Measurements from ENCODE around the gene PDE3A.
A peak's percentile ranks its signal among the peaks of the same experiment; 100 is the strongest.
"Not testable (repeated sequence)": the region's sequence is repeated elsewhere in the genome, so short reads cannot be mapped to it uniquely, and the experiment has no call there.

The PDE3A gene

DNA sequence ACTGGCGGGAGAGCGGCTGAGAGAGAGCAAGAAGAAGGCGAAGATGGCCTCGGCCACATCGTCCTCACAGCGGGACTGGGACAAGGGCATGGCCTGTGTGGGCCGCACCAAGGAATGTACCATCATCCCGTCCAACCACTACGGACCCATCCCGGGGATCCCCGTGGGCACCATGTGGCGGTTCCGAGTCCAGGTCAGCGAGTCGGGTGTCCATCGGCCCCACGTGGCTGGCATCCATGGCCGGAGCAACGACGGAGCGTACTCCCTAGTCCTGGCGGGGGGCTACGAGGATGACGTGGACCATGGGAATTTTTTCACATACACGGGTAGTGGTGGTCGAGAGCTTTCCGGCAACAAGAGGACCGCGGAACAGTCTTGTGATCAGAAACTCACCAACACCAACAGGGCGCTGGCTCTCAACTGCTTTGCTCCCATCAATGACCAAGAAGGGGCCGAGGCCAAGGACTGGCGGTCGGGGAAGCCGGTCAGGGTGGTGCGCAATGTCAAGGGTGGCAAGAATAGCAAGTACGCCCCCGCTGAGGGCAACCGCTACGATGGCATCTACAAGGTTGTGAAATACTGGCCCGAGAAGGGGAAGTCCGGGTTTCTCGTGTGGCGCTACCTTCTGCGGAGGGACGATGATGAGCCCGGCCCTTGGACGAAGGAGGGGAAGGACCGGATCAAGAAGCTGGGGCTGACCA is 183.6 kb downstream of the PDE3A start:
- DNase-seq (ENCODE audit: low spot score) = not testable (repeated sequence)

DNA sequence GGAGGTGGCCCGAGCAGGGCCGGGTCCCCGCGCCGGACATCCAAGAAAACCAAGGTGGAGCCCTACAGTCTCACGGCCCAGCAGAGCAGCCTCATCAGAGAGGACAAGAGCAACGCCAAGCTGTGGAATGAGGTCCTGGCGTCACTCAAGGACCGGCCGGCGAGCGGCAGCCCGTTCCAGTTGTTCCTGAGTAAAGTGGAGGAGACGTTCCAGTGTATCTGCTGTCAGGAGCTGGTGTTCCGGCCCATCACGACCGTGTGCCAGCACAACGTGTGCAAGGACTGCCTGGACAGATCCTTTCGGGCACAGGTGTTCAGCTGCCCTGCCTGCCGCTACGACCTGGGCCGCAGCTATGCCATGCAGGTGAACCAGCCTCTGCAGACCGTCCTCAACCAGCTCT is 184.2 kb downstream of the PDE3A start:
- DNase-seq (ENCODE audit: low spot score) = not testable (repeated sequence)

DNA sequence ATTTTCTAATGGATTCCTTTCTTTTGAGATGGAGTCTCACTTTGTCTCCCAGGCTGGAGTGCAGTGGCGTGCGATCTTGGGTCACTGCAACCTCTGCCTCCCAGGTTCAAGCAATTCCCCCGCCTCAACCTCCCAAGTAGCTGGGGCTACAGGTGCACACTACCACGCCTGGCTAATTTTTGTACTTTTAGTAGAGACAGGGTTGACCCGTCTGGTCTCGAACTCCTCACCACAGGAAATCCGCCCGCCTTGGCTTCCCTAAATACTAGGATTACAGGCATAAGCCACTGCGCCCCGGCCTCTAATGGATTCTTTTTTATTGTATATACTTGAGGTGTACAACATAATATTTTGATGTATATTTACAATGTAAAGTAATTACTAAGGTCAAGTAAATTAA is 186.7 kb downstream of the PDE3A start:
- DNase-seq (ENCODE audit: low spot score) = no peak

DNA sequence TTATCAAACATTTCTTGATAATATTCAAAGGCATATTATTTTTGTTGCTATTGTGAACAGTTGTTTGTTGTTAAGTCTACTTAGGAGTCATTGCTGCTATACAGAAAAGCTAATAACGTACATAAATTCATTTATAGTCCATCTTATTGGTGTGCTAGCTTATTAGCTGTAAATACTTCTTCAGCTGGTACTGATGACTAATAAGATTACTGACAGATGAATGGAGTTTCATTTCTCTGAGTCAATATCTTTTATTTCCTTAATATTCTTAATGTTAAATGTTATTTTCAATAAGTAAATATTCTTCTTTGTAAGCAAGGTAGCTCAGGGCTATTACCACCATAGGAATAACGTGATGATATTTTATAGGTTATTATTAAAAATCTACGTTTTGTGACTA is 187.4 kb downstream of the PDE3A start:
- DNase-seq (ENCODE audit: low spot score) = no peak

DNA sequence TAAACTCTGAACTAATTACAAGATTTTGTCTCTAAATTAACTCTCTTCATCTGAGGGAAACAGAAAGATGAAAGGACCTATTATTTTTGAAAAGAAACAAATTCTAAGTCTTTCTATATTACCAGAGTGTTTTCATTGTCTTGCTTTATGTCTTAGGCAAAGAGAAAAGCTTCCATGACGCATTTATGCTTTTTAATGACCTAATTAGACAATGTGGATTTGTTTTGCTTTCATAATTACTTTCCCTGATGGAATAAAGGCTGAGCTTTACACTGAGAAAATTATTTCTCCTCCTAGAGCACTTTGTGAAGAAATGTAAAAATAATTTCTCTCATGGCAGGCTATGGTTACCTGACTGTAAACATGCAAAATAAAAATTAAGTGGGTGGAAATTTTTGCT is 188.8 kb downstream of the PDE3A start:
- DNase-seq (ENCODE audit: low spot score) = peak; percentile 42

DNA sequence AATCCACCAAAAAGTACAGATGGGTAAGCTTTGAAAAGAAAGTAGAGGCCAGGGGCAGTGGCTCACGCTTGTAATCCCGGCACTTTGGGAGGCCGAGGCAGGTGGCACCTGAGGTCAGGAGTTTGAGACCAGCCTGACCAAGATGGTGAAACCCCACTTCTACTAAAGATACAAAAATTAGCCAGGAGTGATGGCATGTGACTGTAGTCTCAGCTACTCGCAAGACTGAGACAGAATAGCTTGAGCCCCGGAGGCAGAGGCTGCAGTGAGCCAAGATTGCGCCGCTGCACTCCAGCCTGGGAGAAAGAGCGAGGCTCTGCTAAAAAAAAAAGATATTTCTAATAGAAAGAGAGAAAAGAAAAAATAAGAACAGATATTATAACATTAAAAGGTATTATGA is 192.6 kb downstream of the PDE3A start:
- DNase-seq (ENCODE audit: low spot score) = no peak

DNA sequence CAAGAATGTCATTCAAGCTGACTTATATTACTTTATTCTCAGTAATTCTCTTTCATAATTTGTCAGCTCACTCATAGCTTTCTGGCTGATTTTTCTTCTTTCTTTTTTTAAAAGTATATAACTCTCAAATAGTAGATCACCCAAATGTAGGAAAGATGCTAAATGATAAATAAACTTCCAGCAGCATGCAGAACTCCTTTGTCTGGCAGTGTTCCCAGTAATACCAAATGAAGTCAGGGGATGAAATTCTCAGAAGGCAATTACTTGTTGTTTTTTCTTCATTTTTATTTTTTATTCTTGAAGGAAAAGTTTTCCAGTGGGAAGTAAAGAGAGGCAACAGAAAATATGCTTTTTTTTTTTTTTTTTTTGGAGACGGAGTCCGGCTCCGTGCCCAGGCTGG is 193.5 kb downstream of the PDE3A start:
- no peak for DNase-seq (ENCODE audit: low spot score)

DNA sequence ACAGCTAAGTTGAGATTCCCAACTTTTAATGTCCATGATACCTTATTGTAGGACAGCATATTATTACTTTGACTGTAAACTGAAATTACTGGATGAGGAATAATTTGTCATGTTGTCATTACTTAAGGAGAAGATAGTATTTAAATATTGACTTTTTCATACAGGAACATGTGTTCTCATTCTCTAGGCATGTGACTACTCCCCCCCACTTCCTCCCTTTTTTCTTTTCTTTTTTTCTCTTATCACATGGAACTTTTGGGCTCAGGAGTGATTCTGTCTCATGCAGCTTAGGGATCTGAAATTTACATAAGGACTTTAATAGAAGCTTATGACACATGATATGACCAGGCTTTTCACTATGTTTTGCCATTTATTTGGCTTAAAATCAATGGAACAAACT is 199.1 kb downstream of the PDE3A start:
- no peak for DNase-seq (ENCODE audit: low spot score)

DNA sequence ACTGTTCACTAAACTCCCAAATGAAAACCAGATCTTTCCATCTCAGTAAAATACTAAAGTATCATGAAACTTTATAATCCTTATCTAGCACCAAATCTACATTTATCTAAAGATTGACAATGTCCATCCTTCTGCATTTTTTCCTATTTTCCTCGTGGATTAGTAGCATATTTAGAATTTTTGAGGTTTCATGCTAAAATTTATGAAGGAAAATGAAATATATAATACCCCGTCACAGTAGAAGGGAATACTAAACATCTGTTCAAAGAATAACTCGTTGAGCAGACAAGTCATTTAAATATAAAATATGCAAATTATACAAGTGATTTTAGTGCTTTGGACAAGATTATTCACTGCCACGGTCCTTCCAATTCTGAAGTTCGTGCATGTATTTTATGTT is 204.1 kb downstream of the PDE3A start:
- DNase-seq (ENCODE audit: low spot score) = no peak

DNA sequence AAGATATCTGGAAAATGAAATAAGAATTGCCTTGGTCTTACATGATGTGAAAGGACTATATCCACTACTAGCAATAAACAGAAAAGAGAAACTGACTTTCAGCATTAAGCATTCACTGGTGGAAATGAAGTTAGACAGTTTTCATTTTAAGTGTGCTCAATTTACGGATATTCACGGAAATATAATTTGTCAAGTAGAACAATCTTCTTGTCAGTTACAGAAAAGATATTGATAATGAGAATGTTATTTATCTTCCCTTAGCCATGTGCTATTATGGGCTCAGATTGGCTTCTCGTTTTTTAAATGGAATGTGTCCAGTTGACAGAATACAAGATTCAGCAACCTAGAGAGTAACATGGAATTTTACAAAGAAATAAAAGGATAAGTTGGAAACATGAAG is 208.2 kb downstream of the PDE3A start:
- no peak for DNase-seq (ENCODE audit: low spot score)

DNA sequence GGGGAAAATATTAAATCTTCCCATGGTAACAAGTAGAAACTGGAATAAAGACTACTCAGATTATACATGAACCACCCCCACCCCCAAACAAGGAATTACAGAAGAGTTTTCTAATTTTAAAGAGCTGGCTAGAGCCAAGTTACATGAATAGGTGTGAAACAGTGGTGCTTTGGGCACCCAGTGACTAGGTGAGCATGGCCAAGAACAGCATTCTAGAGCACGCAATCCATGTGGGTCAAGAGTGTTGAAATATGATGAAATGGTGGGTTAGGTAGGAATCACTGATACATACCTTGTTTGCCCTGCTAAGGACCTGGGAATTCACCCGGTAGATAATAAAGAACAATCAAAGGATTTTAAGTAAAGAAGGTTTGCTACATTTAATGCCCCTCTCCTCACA is 208.7 kb downstream of the PDE3A start:
- DNase-seq (ENCODE audit: low spot score) = no peak

DNA sequence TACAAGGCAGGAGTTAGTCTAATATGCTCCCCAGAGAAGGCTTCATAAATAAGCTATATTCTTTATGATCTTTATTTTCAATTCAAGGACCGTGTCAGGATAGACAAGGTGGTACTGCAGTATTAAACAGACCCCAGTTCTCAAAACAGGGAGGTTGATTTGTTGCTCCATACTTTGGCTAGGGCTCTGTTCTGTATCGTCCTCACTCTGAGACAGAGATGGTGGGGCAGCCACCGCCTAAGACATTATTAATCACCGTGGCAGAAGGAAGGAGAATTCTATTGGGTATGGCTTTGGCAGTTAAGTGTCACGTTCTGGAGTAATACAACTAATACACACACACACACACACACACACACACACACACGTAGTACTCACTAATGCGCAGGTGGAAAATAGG is 209.8 kb downstream of the PDE3A start:
- no peak for DNase-seq (ENCODE audit: low spot score)

DNA sequence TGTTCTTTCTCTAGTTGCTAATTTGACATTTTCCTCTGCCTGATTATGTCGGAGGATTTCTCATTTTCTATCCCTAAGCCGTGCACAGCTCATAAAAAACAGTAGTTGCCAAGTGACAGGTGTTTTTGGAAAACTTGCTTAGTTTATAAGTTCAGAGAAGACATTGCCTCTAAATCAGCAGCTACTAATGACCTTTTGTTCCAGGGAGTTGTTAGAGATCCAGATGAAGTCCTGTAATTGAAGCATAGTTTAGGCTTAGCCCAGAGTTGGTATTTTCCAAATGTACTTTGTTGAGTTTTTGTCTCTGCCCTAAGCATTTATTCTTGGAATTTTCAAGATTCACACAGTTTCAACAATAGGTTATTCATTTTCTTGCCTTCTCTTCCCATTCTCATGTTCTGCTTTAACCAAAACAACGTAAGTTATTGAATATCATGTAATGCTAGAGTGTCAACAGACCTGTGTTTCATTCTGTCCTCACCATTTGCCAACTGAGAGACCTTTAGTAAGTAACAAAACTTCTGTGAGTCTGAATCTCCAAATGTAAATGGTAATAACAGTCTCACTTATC is 216.8 kb downstream of the PDE3A start:
- DNase-seq (ENCODE audit: low spot score) = no peak

DNA sequence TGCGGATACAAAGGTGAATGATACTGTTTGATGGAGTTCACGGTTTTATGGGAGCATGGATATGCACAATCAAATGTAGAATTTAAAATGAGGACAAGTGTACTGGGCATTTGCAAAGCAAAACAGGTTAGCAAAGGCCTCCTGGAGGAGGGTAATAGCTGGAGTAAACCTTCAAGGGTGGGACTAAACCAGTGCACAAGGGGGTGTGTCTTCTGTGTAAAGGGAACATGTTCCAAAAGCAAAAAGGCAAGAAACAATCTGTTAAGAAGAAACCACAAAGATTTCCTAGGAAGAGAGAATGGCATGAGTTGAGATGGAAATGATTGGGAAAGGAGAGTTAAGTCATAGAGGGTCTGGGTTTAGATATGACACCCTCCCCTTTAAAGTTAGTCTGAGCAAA is 217.6 kb downstream of the PDE3A start:
- no peak for DNase-seq (ENCODE audit: low spot score)

DNA sequence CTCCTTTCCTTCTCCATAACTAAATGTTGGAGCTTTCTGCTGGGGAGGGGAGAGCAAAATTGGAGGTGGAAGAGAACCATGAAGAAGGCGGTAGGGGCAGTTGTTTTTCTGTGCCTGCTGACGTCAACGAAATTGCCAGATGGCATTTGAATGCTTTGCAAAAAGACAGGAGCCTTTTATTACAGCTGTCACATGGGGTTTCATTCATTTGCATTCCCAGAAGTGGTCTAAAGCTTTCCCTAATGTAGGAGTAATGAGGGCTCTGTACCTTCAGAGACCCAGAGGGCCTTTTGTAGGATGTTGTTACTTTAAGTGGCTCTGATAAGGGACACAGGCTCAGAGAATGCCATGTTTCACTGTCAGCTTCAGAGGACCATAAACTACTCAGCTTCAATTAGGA is 219.7 kb downstream of the PDE3A start:
- DNase-seq (ENCODE audit: low spot score) = peak; percentile 81

DNA sequence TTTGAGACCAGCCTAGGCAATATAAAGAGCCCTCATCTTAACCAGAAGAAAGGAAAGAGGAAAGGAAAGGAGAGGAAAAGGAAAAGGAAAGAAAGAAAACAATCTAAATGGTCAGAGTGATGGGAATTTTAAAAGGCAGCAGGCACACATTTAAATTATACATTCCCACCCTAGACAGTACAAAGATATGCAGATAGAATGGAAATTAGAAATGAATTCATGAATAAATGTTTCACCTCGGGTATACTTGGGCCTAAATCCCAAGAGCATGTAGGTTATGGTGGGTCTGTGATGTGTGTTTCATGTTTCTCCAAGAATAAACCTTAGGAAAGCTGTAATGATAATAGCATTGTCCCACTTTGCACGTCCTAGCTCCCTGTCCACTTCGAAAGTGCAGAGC is 222.2 kb downstream of the PDE3A start:
- DNase-seq (ENCODE audit: low spot score) = no peak

DNA sequence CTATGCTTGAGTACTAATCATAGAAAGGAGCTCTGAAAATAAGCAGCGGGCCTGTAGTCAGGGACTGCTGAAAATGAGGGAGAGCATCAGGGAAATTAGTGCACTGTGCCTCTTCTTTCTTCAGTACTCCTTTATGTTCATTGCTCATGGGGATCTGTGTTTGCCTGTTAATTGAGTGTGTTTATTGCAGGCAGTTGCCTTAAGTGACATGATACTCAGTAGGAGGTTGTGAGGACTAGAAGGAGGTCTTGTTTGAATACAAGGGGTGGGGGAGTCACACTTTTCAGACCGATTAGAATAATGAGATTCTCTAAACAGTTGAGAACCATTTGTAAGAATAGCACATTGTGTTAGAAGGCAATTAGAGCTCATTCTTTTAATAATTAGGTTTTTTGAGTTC is 224.2 kb downstream of the PDE3A start:
- no peak for DNase-seq (ENCODE audit: low spot score)

DNA sequence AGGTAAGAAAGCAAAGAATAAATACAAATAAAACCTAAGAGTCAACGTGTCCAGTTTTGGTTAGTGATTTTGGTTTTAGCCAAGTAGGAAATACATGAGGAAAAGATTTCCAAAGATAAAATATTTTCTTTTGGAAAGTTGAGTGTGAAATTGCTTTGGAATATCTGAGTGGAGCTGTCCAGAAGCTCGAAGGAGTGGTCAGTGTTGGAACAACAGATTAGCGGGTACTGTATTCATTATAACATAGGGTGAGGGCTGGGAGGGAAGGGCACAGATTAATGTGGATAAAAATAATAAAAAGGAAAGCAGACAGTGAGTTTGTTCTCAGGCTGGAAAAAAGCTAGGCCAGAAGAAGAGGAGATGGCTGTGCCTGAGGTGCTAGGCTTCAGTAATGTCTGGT is 225.3 kb downstream of the PDE3A start:
- no peak for DNase-seq (ENCODE audit: low spot score)

DNA sequence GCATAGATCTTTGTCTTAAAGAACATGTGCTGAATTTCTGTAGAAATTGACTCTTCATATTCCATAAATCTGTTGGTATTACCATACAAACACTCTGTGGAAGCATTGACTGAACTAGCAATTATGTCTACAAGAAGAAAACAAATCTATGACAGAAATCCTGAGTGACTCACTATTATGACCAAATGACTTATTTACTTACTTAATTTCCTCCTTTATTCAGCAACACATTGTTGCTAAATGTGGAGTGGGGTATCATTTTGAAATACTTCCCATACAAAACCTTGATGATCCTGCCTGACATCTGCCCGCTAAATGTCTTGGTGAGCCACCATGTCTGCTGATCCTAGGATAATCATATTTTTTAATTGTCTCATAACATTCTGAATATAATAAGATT is 227.7 kb downstream of the PDE3A start:
- DNase-seq (ENCODE audit: low spot score) = no peak

DNA sequence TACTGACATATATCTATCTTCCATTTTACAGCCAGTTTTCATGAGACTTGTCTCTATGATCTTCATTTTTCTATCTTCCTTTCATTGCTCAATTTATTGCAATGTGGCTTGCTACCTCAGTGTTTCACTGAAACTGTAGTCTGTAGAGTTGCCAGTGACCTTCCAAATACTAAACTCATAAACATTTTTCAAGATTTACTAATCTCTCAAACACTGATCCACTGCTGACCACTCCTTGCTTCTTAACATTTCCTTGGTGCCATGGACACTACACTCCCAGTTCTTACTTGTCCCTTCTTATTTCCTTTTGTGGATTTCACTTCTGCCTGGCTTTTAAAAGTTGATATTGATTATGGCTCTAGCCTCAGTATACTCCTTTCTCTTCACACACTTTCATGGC is 231.4 kb downstream of the PDE3A start:
- no peak for DNase-seq (ENCODE audit: low spot score)

DNA sequence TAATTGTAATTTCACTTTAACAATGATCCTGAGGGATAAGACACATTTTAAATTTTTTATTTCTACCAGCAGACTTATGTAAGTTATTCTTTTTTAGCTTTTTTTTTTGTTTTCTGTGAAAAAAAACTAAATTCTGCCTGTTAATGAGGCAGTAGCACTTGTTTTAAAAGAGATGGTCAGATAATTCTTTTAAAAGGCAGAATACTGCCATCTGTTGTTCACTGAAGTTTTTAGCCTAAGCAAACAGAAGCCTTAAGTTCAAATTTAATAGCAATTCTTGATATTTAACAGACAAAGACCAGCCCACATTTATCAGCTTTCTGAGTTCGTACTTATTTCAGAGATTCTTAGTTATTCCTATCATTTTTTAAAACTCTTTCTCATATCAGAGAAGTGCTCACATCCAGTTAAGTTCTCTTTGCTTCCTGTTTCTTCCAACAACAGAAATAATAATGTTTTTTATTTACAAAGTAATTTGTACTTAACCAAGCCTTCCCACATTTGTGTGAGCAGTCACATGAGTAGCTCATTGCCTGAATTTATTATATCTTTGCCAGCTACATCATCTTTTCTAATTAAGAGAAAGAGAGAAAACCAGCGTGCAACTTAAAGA is 233.4 kb downstream of the PDE3A start:
- DNase-seq (ENCODE audit: low spot score) = peak; percentile 48

DNA sequence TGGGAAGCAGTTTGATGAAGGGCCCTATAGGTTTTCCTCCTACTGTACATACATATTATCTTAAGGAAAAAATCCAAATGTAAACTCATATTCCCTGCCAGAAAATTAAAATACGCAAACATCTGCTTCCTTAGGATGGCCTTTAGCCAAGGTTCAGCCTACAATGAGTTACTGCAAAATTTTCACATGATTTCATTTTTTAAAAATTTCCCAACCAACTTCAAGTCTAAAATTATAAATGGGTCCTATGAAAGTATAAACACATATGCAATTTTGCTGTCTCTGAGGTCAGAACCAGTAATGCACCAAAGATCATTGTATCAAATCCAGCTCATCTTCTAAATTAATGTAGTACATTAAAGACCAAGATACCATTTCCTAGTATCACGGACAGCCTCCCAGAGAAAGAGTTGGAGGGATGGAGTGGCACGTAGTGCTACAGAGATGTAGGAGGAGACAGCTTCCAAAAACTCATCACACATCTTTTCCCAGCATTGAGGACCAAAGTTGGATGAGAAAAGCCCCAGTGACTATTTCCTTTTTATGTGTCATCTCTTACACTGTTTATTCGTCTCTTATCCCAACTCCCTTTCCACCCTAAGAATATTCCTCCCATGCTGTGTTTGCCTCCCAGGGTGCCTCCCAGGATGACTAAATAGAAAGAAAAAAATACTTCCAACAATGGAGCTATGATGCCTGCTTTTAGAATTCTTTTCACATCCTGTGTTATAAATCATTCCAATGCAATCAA is 234.5 kb downstream of the PDE3A start:
- DNase-seq (ENCODE audit: low spot score) = no peak

DNA sequence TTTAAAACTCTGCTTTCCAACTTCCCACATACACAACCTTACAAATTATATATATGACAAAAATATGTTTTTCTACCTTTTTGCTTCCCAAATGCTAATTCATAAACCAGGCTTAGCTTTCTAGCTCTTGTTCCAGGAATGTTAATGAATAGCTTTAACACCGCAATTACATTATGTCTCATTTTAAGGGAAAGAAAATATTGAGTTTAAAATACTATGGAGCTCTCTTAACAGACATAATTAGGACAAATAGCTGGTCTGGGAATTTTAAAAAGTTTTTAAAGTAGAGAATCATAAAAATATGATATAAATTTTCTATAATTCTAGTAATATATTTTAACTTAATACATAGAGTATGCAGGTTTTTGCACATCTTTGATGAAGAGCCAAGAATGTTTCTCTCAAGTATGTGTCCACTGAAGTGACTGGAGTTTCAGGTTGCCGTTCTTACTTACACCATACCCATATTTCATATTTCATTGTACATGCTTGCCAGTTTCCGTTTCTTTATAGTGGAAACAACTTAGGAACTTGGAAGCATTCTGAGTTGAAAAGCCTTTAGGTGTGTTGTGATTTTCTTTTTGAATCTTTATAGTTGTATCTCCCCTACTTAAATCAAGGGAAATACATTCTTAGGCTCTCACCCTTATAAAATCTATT is 236.2 kb downstream of the PDE3A start:
- DNase-seq (ENCODE audit: low spot score) = no peak

Measured in COLO829 (cell line).